CD4-positive, alpha-beta memory T cell (primary cell): Measurements from ENCODE around the gene TNIK. TPM values are rescaled to one million over a fixed set of nuclear protein-coding genes. Genes with fewer than 3 reads are reported as not detected.

Experiments
- CTCF ChIA-PET: fragments of 350-600 bp; sonication (Branson Sonifier 250); formaldehyde crosslinking; loops from one replicate; lab custom pipeline; 2021; ENCODE audit warnings: inconsistent platforms; ENCODE audit not compliant: partially characterized antibody; lab: Charles Lee
- POLR2A ChIA-PET: fragments of 350-600 bp; sonication (Branson Sonifier 250); formaldehyde crosslinking; loops from one replicate; lab custom pipeline; 2021; ENCODE audit not compliant: partially characterized antibody; lab: Charles Lee
- DNase-seq, 5 donors: peaks; one replicate each; pipeline versions ENCODE4 v3.0.0 to v3.0.0-alpha.2; 2020 to 2022; ENCODE audit warnings: mixed read lengths in 1 of 5
- H3K27ac ChIP-seq: one replicate; pipeline ENCODE4 v1.7.0; 2013; ENCODE audit warnings: low read depth, low read length
- H3K27me3 ChIP-seq: 2 replicates; pipeline ENCODE4 v1.7.0; 2013; ENCODE audit warnings: mild to moderate bottlenecking, low read length, moderate library complexity; ENCODE audit not compliant: insufficient read depth
- H3K36me3 ChIP-seq: 2 replicates; pipeline ENCODE4 v1.7.0; 2013; ENCODE audit warnings: mild to moderate bottlenecking, low read length, moderate library complexity; ENCODE audit not compliant: insufficient read depth
- H3K4me1 ChIP-seq: 2 replicates; pipeline ENCODE4 v1.7.0; 2013; ENCODE audit warnings: mild to moderate bottlenecking, low read length, moderate library complexity; ENCODE audit not compliant: insufficient read depth
- H3K4me3 ChIP-seq, 2 donors: one replicate each; pipeline ENCODE4 v1.7.0; 2013; ENCODE audit warnings: low read length in 2 of 2, mild to moderate bottlenecking in 1 of 2
- H3K9me3 ChIP-seq, 2 donors: one replicate each; pipeline ENCODE4 v1.7.0; 2013; ENCODE audit warnings: low read length in 2 of 2, control low read depth in 1 of 2; ENCODE audit not compliant: control insufficient read depth in 1 of 2
- H3K27ac Mint-ChIP-seq, 7 donors: one replicate each; pipeline ENCODE4 v1.8.0; 2020 to 2021; ENCODE audit warnings: mixed read lengths in 7 of 7, mild to moderate bottlenecking in 6 of 7, inconsistent platforms in 3 of 7, moderate library complexity in 3 of 7
- H3K27me3 Mint-ChIP-seq, 2 donors: one replicate each; pipeline ENCODE4 v1.8.0; 2020 to 2021; ENCODE audit warnings: mixed read lengths in 2 of 2
- H3K36me3 Mint-ChIP-seq, 2 donors: one replicate each; pipeline ENCODE4 v1.8.0; 2020 to 2021; ENCODE audit warnings: mixed read lengths in 2 of 2, inconsistent platforms in 1 of 2, mild to moderate bottlenecking in 1 of 2
- H3K4me1 Mint-ChIP-seq, 4 donors: one replicate each; pipeline ENCODE4 v1.8.0; 2020 to 2021; ENCODE audit warnings: mixed read lengths in 4 of 4, mild to moderate bottlenecking in 1 of 4
- H3K4me3 Mint-ChIP-seq, 8 donors: one replicate each; pipeline ENCODE4 v1.8.0; 2020 to 2021; ENCODE audit warnings: mixed read lengths in 8 of 8, mild to moderate bottlenecking in 7 of 8, moderate library complexity in 6 of 8, inconsistent platforms in 3 of 8
- H3K9me3 Mint-ChIP-seq, 8 donors: one replicate each; pipeline ENCODE4 v1.8.0; 2020 to 2021; ENCODE audit warnings: mixed read lengths in 8 of 8, mild to moderate bottlenecking in 5 of 8, inconsistent platforms in 3 of 8, moderate library complexity in 1 of 8
- intact Hi-C: fragments of 100-400 bp; cut with micrococcal nuclease; formaldehyde crosslinking; loops from one replicate; pipeline ENCODE4 v1.15.1; 2023
- polyA plus RNA-seq, 2 donors: library from polyadenylated mRNA; unstranded; fragments of 300-500 nt; fragmentation: Illumina TruSeq; gene quantifications; one replicate each; pipeline ENCODE4 v1.2.3, GENCODE V29; 2021
- total RNA-seq, 2 experiments: library from RNA; stranded (reverse); gene quantifications; one replicate each; pipeline ENCODE4 v1.2.3, GENCODE V29; 2021

Gene TNIK
- total and polyA plus RNA-seq, 4 experiments from 2014 or later, result 14.6 to 93.5 (median 58.1) TPM

DNA sequence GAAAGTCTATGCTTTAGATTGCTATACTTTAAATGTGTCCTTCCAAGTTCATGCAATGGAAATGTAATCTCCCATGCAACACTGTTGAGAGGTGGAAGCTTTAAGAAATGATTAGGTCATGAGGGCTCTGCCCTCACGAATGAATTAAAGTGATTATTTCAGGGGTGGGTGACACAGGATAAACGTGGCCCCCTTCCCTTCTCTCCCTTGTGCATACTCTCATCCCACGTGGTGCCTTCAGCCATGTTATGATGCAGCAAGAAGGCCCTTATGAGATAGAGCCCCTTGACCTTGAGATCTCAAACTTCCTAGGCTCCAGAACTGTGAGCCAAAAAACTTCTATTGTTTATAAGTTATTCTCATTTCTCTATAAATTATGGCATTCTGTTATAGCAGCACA, 183.3 kb downstream of the TNIK start:
- Histone ChIP-seq H3K9me3 (no peaks in the 10 kb centered on the region), H3K36me3 (no peaks in the 10 kb centered on the region), H3K4me3 (no peak overlapping the region), H3K4me1 (peaks cover 61% of the 10 kb centered on the region), H3K27me3 (no peaks in the 10 kb centered on the region), H3K27ac (no peak overlapping the region)
- Mint-ChIP-seq H3K27me3 (no peaks in the 10 kb centered on the region), H3K4me1 (peaks cover 41 to 77% (median 60%) of the 10 kb centered on the region in 4 donors), H3K36me3 (peaks cover 9 to 15% of the 10 kb centered on the region in 2 donors), H3K4me3 (no peak overlapping the region), H3K27ac (peak overlapping the region in 1 of 7 donors; percentile 48), H3K9me3 (no peaks in the 10 kb centered on the region)
- intact Hi-C loops, result no loop called here
- CTCF ChIA-PET, result no interaction called here
- POLR2A ChIA-PET, result interaction anchor here (1.4 kb wide), 1 partner anchor 9 kb away, joined by 4 read pairs; no protein-coding TSS in a partner anchor
- DNase-seq, result no peak

DNA sequence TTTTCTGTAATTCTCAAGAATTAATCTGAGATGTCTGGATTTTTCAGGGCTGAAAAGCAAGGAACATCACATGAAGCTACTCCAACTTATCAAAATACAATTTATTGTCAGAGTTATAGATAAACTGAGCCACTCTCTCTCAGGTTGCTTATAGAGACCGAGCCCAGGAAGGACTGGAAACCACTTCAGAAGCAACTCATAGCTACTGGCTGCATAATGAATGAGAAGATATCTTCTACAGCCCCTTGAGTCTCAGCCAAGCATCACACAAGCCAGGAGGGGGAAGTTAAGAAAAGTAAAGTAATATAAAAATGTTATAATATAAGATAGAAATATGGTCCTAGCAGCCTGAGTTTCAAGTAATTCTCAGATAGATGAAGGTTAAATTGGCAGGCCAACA, 186.0 kb downstream of the TNIK start:
- no peaks in the 10 kb centered on the region for H3K27me3 ChIP-seq
- peak overlapping the region in 4 of 8 donors; percentile 26 to 59 (median 38) for H3K4me3 Mint-ChIP-seq
- no peak overlapping the region for H3K27ac ChIP-seq
- intact Hi-C loops, result loop anchor here (1.0 to 2.0 kb wide), 2 partner anchors 17 to 87 kb away; no protein-coding TSS in a partner anchor
- no peaks in the 10 kb centered on the region for H3K9me3 ChIP-seq
- peak overlapping the region in 2 of 7 donors; percentile 22 to 43 for H3K27ac Mint-ChIP-seq
- ChIA-PET CTCF (interaction anchor here (0.6 to 1.5 kb wide), 6 partner anchors 11 to 265 kb away, joined by 3 to 4 read pairs (median 3); no protein-coding TSS in a partner anchor), POLR2A (interaction anchor here (1.6 to 1.8 kb wide), 2 partner anchors 16 to 19 kb away, joined by 6 read pairs; no protein-coding TSS in a partner anchor)
- H3K36me3 ChIP-seq, result no peaks in the 10 kb centered on the region
- no peaks in the 10 kb centered on the region for H3K9me3 Mint-ChIP-seq
- peaks cover 9 to 16% of the 10 kb centered on the region in 2 donors for H3K36me3 Mint-ChIP-seq
- peaks cover 69% of the 10 kb centered on the region for H3K4me1 ChIP-seq
- H3K4me1 Mint-ChIP-seq, result peaks cover 52 to 81% (median 67%) of the 10 kb centered on the region in 4 donors
- no peak overlapping the region for H3K4me3 ChIP-seq
- DNase-seq, result no peak
- H3K27me3 Mint-ChIP-seq, result no peaks in the 10 kb centered on the region

DNA sequence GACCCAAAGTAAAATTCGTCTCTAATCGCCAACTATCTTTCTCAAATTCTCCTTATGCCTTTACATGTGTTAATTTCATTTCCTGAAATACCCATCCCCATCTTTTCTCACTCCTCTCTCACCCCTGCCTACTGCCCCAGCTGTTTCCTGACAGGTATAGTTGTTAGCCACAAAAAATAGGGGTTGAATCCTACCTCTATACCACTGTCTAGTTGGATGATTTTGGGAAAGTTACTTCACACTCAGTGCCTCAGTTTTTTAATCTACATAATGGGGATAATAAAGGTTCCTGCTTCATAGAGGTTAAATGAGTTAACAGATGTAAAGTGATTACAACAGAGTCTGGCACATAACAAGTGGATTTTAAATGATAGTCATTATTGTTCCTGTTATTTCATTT, 189.7 kb downstream of the TNIK start:
- H3K4me3 Mint-ChIP-seq, result peak overlapping the region in 7 of 8 donors; percentile 26 to 84 (median 76)
- POLR2A ChIA-PET, result interaction anchor here (0.9 to 2.9 kb wide), 3 partner anchors 12 to 58 kb away, joined by 4 to 17 read pairs (median 7); no protein-coding TSS in a partner anchor
- Histone ChIP-seq H3K27me3 (no peaks in the 10 kb centered on the region), H3K4me3 (no peak overlapping the region), H3K36me3 (no peaks in the 10 kb centered on the region), H3K27ac (no peak overlapping the region), H3K4me1 (peaks cover 89% of the 10 kb centered on the region), H3K9me3 (no peaks in the 10 kb centered on the region)
- H3K36me3 Mint-ChIP-seq, result peaks cover 9 to 12% of the 10 kb centered on the region in 2 donors
- H3K27ac Mint-ChIP-seq, result peak overlapping the region in 6 of 7 donors; percentile 36 to 90 (median 74)
- no peak for DNase-seq
- H3K4me1 Mint-ChIP-seq, result peaks cover 69 to 94% (median 82%) of the 10 kb centered on the region in 4 donors
- CTCF ChIA-PET, result interaction anchor here (1.3 to 3.7 kb wide), 4 partner anchors 9 to 295 kb away, joined by 3 to 10 read pairs (median 4); no protein-coding TSS in a partner anchor
- H3K27me3 Mint-ChIP-seq, result no peaks in the 10 kb centered on the region
- intact Hi-C loops, result no loop called here
- H3K9me3 Mint-ChIP-seq, result no peaks in the 10 kb centered on the region

DNA sequence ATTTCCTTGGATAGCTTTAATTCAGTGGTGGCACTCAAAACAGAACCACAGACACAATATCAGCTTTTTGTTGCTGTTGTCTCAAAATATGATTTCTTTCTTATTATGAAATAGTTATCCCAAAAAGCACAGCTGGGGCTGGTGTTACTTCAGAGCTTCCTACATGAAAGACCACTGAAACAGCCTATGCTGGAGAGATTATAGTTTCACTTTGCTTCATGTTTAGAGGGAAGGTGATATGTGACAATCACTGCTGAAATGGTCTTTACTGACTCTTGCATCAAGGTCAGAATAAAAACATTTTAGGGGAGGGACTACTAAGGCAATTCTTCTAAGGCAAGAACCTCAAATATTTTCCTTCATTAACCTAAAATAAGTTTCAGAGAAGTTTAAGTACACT, 190.7 kb downstream of the TNIK start:
- Histone ChIP-seq H3K27me3 (no peaks in the 10 kb centered on the region), H3K4me3 (peak overlapping the region in 1 of 2 donors; percentile 2), H3K9me3 (no peaks in the 10 kb centered on the region), H3K36me3 (no peaks in the 10 kb centered on the region), H3K4me1 (peaks cover 90% of the 10 kb centered on the region), H3K27ac (peak overlapping the region; percentile 8)
- POLR2A ChIA-PET, result interaction anchor here (0.7 to 2.9 kb wide), 11 partner anchors 9 to 190 kb away, joined by 3 to 17 read pairs (median 4); no protein-coding TSS in a partner anchor
- H3K9me3 Mint-ChIP-seq, result no peaks in the 10 kb centered on the region
- H3K4me1 Mint-ChIP-seq, result peaks cover 66 to 94% (median 81%) of the 10 kb centered on the region in 4 donors
- H3K27ac Mint-ChIP-seq, result peak overlapping the region; percentile 36 to 87 (median 74)
- peak overlapping the region; percentile 65 to 84 (median 76) for H3K4me3 Mint-ChIP-seq
- intact Hi-C loops, result loop anchor here (5.0 kb wide), 1 partner anchor 43 kb away; no protein-coding TSS in a partner anchor
- H3K36me3 Mint-ChIP-seq, result peaks cover 3 to 5% of the 10 kb centered on the region in 2 donors
- CTCF ChIA-PET, result interaction anchor here (0.9 to 3.7 kb wide), 5 partner anchors 9 to 296 kb away, joined by 3 to 10 read pairs (median 4); no protein-coding TSS in a partner anchor
- peak in 1 of 5 donors; percentile 37 for DNase-seq
- H3K27me3 Mint-ChIP-seq, result no peaks in the 10 kb centered on the region

DNA sequence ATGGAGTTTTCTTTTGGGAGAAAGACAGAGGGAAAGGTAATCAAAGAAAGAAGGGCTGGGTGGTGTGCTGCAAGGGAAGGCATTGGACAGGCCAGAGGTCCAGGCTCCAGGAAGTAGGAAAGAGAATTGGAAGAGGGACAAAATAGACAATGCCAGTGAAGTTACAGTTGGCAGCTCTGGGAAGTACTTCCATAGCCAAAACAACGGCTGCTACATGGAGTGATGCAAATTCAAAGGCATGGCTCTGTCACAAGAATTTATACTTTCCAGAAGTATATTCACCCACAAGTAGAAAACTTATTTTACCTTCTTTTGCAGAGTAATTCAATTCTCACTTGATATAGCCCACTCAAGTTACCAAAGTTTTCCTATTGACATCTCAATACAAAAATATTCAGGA, 191.5 kb downstream of the TNIK start:
- Histone ChIP-seq H3K27me3 (no peaks in the 10 kb centered on the region), H3K4me1 (peaks cover 81% of the 10 kb centered on the region), H3K9me3 (no peaks in the 10 kb centered on the region), H3K27ac (no peak overlapping the region), H3K4me3 (no peak overlapping the region), H3K36me3 (no peaks in the 10 kb centered on the region)
- H3K9me3 Mint-ChIP-seq, result no peaks in the 10 kb centered on the region
- peaks cover 2 to 5% of the 10 kb centered on the region in 2 donors for H3K36me3 Mint-ChIP-seq
- ChIA-PET POLR2A (interaction anchor here (0.7 to 2.9 kb wide), 10 partner anchors 9 to 191 kb away, joined by 3 to 17 read pairs (median 4); no protein-coding TSS in a partner anchor), CTCF (interaction anchor here (1.6 to 3.7 kb wide), 3 partner anchors 8 to 82 kb away, joined by 4 to 10 read pairs (median 9); no protein-coding TSS in a partner anchor)
- no peak for DNase-seq
- peak overlapping the region in 4 of 8 donors; percentile 35 to 82 (median 60) for H3K4me3 Mint-ChIP-seq
- no peaks in the 10 kb centered on the region for H3K27me3 Mint-ChIP-seq
- peaks cover 63 to 88% (median 76%) of the 10 kb centered on the region in 4 donors for H3K4me1 Mint-ChIP-seq
- intact Hi-C loops, result loop anchor here (5.0 kb wide), 1 partner anchor 44 kb away; no protein-coding TSS in a partner anchor
- H3K27ac Mint-ChIP-seq, result peak overlapping the region in 6 of 7 donors; percentile 6 to 89 (median 74)

DNA sequence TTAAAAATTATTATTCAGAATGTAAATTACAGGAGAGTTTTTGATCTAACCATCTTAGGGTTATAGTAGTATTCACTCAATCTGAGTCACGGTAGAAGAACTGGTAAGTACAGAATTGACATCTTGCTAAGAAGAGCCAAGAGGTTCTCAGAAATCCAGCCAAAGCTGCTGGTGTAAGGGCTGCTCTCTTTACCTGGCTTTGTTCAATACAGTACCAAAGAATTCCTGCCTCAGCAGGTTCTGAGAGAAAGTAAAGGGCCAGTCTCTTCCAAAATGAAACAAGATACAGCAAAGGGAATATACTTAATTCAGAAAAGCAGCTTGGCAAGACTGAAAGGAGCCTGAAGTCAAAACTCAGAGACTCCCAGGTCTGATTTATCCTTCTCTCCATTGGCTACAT, 193.1 kb downstream of the TNIK start:
- CTCF ChIA-PET, result interaction anchor here (1.0 kb wide), 2 partner anchors 11 to 13 kb away, joined by 3 to 4 read pairs; no protein-coding TSS in a partner anchor
- Histone ChIP-seq H3K4me1 (peaks cover 85% of the 10 kb centered on the region), H3K4me3 (no peak overlapping the region), H3K9me3 (no peaks in the 10 kb centered on the region), H3K27ac (peak overlapping the region; percentile 22), H3K36me3 (no peaks in the 10 kb centered on the region), H3K27me3 (no peaks in the 10 kb centered on the region)
- POLR2A ChIA-PET, result interaction anchor here (1.0 to 1.9 kb wide), 3 partner anchors 9 to 19 kb away, joined by 3 to 10 read pairs (median 4); no protein-coding TSS in a partner anchor
- peak overlapping the region; percentile 65 to 89 (median 86) for H3K27ac Mint-ChIP-seq
- no peaks in the 10 kb centered on the region for H3K9me3 Mint-ChIP-seq
- no peaks in the 10 kb centered on the region for H3K27me3 Mint-ChIP-seq
- H3K4me3 Mint-ChIP-seq, result peak overlapping the region; percentile 45 to 82 (median 68)
- no peak for DNase-seq
- peaks cover 62 to 89% (median 79%) of the 10 kb centered on the region in 4 donors for H3K4me1 Mint-ChIP-seq
- intact Hi-C loops, result loop anchor here (2.0 to 5.0 kb wide), 2 partner anchors 14 to 45 kb away; no protein-coding TSS in a partner anchor
- peaks cover 0 to 4% of the 10 kb centered on the region in 2 donors for H3K36me3 Mint-ChIP-seq

DNA sequence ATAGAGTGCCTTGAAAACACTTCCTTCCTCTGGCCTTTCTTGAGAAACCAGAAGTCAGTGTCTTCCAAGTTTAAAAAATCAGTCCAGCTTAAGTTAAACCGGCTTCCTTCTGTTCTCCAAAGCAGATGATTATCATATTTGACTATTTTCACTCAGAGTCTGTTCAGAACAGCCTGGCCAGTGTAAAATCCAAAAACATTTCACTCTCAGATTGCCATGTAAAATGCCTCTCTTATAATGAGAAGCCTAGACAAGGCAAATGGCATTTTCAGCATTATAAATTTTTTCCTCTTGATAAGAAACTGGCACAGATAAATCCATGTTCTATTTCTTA, 193.5 kb downstream of the TNIK start:
- Histone ChIP-seq H3K4me1 (peaks cover 85% of the 10 kb centered on the region), H3K27ac (peak overlapping the region; percentile 22), H3K27me3 (no peaks in the 10 kb centered on the region), H3K36me3 (no peaks in the 10 kb centered on the region), H3K4me3 (no peak overlapping the region), H3K9me3 (no peaks in the 10 kb centered on the region)
- intact Hi-C loops, result loop anchor here (2.0 to 5.0 kb wide), 2 partner anchors 14 to 46 kb away; no protein-coding TSS in a partner anchor
- Mint-ChIP-seq H3K27me3 (no peaks in the 10 kb centered on the region), H3K27ac (peak overlapping the region; percentile 65 to 89 (median 86)), H3K4me1 (peaks cover 65 to 89% (median 77%) of the 10 kb centered on the region in 4 donors), H3K4me3 (peak overlapping the region in 7 of 8 donors; percentile 25 to 82 (median 68)), H3K36me3 (no peaks in the 10 kb centered on the region), H3K9me3 (no peaks in the 10 kb centered on the region)
- CTCF ChIA-PET, result no interaction called here
- no peak for DNase-seq
- POLR2A ChIA-PET, result interaction anchor here (1.9 kb wide), 1 partner anchor 11 kb away, joined by 10 read pairs; no protein-coding TSS in a partner anchor
